ENCODE measurements around the gene CBFA2T3. TPM values are rescaled to one million over a fixed set of nuclear protein-coding genes. Genes with fewer than 3 reads are reported as not detected.

Gene CBFA2T3
- total RNA-seq, 4 donors from 2014 or later: 0.84 to 12.6 (median 1.4) TPM

- no peak for TF ChIP-seq CTCF (IDR thresholded peaks at IDR 0.05)
- DNase-seq (ENCODE audit: low spot score) (no peak), ATAC-seq (ENCODE audit: low FRiP score) (no peak)
These were observed 134.7 kb downstream of the CBFA2T3 start for GRCh38 chr16:88842308-88842756.

- DNase-seq (ENCODE audit: low spot score) (no peak), ATAC-seq (ENCODE audit: low FRiP score) (no peak)
- no peak for TF ChIP-seq CTCF (IDR thresholded peaks at IDR 0.05)
These were observed 135.3 kb downstream of the CBFA2T3 start for GRCh38 chr16:88841521-88842307.

- no peak for TF ChIP-seq CTCF (IDR thresholded peaks at IDR 0.05)
- no peak for ATAC-seq (ENCODE audit: low FRiP score)
These were observed 136.3 kb downstream of the CBFA2T3 start for GRCh38 chr16:88840600-88841215.

GRCh38 chr16:88839745-88840599, 137.0 kb downstream of the CBFA2T3 start:
- DNase-seq (ENCODE audit: low spot score) (no peak), ATAC-seq (ENCODE audit: low FRiP score) (no peak)
- no peak for TF ChIP-seq CTCF (IDR thresholded peaks at IDR 0.05)

More at GRCh38 chr16:88840600-88841215, 136.3 kb downstream of the CBFA2T3 start:
- no peak for DNase-seq (ENCODE audit: low spot score)

- DNase-seq (ENCODE audit: low spot score) (no peak), ATAC-seq (ENCODE audit: low FRiP score) (no peak)
These were observed 137.9 kb downstream of the CBFA2T3 start for GRCh38 chr16:88839026-88839529.

More at GRCh38 chr16:88839026-88839529, 137.9 kb downstream of the CBFA2T3 start:
- no peak for TF ChIP-seq CTCF (IDR thresholded peaks at IDR 0.05)

Measured in omental fat pad (tissue), 4 donors.